ENCODE measurements around the gene JMJD8. TPM values are rescaled to one million over a fixed set of nuclear protein-coding genes. Genes with fewer than 3 reads are reported as not detected.
A peak's percentile ranks its signal among the peaks of the same experiment; 100 is the strongest.

JMJD8 gene
- total RNA-seq, 1 donor from 2014 or later, result 57.6 TPM

- H3K4me1 Mint-ChIP-seq (ENCODE audit: unreplicated experiment), result peaks cover 26% of the 10 kb centered on the region
- no peaks in the 10 kb centered on the region for H3K27me3 Mint-ChIP-seq (ENCODE audit: unreplicated experiment)
- DNase-seq (ENCODE audit: extremely low spot score, unreplicated experiment), result no peak
- peak overlapping the region; percentile 76 for H3K4me3 Mint-ChIP-seq (ENCODE audit: unreplicated experiment)
- TF ChIP-seq CTCF (IDR thresholded peaks at IDR 0.05), result peak; percentile 40
- H3K36me3 Mint-ChIP-seq (ENCODE audit: unreplicated experiment), result no peaks in the 10 kb centered on the region
- peak overlapping the region; percentile 75 for H3K27ac Mint-ChIP-seq (ENCODE audit: unreplicated experiment)
- no peaks in the 10 kb centered on the region for H3K9me3 Mint-ChIP-seq (ENCODE audit: unreplicated experiment)
Observed at GRCh38 chr16:648071-648780, 35.9 kb downstream of the JMJD8 start.

- H3K36me3 Mint-ChIP-seq (ENCODE audit: unreplicated experiment), result no peaks in the 10 kb centered on the region
- H3K4me3 Mint-ChIP-seq (ENCODE audit: unreplicated experiment), result no peak overlapping the region
- H3K4me1 Mint-ChIP-seq (ENCODE audit: unreplicated experiment), result peaks cover 31% of the 10 kb centered on the region
- no peaks in the 10 kb centered on the region for H3K27me3 Mint-ChIP-seq (ENCODE audit: unreplicated experiment)
- H3K27ac Mint-ChIP-seq (ENCODE audit: unreplicated experiment), result no peak overlapping the region
- no peak for TF ChIP-seq CTCF (IDR thresholded peaks at IDR 0.05)
- DNase-seq (ENCODE audit: extremely low spot score, unreplicated experiment), result no peak
- H3K9me3 Mint-ChIP-seq (ENCODE audit: unreplicated experiment), result no peaks in the 10 kb centered on the region
Observed at GRCh38 chr16:647173-647902, 36.8 kb downstream of the JMJD8 start.

- Mint-ChIP-seq H3K9me3 (ENCODE audit: unreplicated experiment) (no peaks in the 10 kb centered on the region), H3K4me3 (ENCODE audit: unreplicated experiment) (no peak overlapping the region), H3K27me3 (ENCODE audit: unreplicated experiment) (no peaks in the 10 kb centered on the region), H3K36me3 (ENCODE audit: unreplicated experiment) (no peaks in the 10 kb centered on the region), H3K4me1 (ENCODE audit: unreplicated experiment) (peaks cover 31% of the 10 kb centered on the region), H3K27ac (ENCODE audit: unreplicated experiment) (no peak overlapping the region)
- TF ChIP-seq CTCF (IDR thresholded peaks at IDR 0.05), result no peak
- no peak for DNase-seq (ENCODE audit: extremely low spot score, unreplicated experiment)
Observed at GRCh38 chr16:646679-647172, 37.4 kb downstream of the JMJD8 start.

- peaks cover 31% of the 10 kb centered on the region for H3K4me1 Mint-ChIP-seq (ENCODE audit: unreplicated experiment)
- no peaks in the 10 kb centered on the region for H3K27me3 Mint-ChIP-seq (ENCODE audit: unreplicated experiment)
- H3K4me3 Mint-ChIP-seq (ENCODE audit: unreplicated experiment), result no peak overlapping the region
- no peaks in the 10 kb centered on the region for H3K9me3 Mint-ChIP-seq (ENCODE audit: unreplicated experiment)
- no peaks in the 10 kb centered on the region for H3K36me3 Mint-ChIP-seq (ENCODE audit: unreplicated experiment)
- H3K27ac Mint-ChIP-seq (ENCODE audit: unreplicated experiment), result no peak overlapping the region
- TF ChIP-seq CTCF (IDR thresholded peaks at IDR 0.05), result no peak
- DNase-seq (ENCODE audit: extremely low spot score, unreplicated experiment), result no peak
Observed at GRCh38 chr16:645852-646678, 38.1 kb downstream of the JMJD8 start.

All from osteocyte (in vitro differentiated cells).